GM04503 (cell line): ENCODE measurements around the gene CDKL5.
"Not testable (repeated sequence)": the region's sequence is repeated elsewhere in the genome, so short reads cannot be mapped to it uniquely, and the experiment has no call there.

Experiments
- DNase-seq: peaks from one replicate; pipeline ENCODE4 v3.0.0-alpha.2; 2012; ENCODE audit warnings: low read depth

Gene CDKL5

DNA sequence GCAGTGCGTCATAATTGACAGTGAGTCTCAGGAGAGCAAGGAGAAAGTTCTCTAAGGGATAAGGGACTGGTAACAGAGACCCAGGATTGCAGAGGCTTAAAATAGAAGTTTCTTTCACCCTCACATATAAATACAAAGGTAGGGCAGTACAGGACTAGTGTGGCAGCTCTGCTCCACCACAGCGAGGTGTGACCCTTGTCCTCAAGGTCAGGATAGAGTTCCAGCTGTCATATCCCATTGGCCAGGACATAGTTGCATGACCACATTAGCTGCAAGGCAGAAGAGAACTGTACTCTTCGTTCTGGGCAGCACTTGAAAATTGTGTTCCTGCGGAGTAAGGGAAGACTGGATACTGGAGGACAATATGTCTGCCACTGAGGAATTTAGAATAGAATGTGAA lies 152.0 kb downstream of the CDKL5 start:
- no peak for DNase-seq

DNA sequence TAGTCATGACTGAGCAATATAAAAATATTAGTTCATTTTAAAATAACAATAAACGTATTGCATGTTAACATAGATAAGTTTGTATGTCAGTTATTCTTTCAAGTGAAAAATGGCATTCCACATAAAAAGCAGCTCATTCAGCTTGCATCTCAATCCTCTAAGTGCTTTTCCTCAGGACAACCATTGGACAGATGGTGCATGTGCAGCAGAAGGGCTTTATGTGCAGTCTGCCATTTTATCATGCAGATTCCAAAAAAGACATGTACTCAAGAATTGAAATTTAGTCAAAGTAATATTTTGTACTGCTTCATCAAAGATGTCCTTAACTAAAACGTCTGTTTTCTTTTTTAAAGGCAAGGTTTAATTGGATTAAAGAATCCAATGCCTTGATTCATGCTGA lies 153.1 kb downstream of the CDKL5 start:
- DNase-seq: no peak

DNA sequence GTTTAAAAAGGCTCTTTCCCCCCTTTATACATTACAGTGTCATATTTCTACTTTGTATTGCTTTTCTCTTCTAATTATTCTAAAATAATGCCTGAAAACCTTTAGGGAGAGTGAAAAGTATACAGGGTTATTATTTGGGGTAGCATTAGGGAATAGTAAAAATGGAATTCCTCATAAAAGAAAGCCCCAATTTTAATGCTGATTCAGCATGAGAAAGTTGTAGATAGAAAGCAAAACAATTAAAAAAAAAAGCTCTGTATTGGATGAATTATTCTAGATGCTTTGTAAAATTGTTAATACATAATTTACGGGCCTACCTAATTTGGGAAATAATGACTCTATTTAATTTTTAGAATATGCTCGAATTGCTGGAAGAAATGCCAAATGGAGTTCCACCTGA lies 154.1 kb downstream of the CDKL5 start:
- DNase-seq: no peak

DNA sequence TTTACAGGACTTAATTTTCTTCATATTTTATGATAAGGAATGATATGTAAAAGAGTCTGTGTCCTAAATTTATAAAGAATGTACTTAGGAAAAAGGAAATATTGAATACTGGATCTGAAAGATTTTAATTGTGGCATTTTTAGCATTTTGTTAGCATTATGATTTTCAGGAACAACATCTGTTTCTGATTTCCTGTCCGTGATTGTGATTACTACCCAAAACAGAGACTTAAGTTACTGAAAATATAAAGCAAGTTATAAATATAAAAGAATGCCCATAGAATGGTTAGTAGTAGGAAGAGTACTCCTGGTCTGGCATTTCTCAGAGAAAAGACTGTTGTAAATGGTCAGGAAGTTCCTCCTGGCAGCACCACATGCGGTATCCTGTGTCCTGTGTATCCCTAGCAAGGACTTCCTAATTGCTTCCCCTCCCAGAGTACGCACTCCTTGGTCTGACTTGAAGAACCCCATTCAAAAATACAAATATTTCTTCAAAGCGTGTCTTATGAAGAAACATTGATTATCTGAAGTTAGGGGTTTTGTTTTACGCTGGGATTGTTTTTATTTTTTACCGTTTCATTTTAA lies 157.6 kb downstream of the CDKL5 start:
- DNase-seq: no peak

DNA sequence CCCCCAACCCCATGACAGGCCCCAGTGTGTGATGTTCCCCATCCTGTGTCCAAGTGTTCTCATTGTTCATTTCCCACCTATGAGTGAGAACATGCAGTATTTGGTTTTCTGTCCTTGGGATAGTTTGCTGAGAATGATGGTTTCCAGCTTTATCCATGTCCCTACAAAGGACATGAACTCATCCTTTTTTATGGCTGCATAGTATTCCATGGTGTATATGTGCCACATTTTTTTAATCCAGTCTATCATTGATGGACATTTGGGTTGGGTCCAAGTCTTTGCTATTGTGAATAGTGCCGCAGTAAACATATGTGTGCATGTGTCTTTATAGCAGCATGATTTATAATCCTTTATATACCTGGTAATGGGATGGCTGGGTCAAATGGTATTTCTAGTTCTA lies 163.9 kb downstream of the CDKL5 start:
- not testable (repeated sequence) for DNase-seq

DNA sequence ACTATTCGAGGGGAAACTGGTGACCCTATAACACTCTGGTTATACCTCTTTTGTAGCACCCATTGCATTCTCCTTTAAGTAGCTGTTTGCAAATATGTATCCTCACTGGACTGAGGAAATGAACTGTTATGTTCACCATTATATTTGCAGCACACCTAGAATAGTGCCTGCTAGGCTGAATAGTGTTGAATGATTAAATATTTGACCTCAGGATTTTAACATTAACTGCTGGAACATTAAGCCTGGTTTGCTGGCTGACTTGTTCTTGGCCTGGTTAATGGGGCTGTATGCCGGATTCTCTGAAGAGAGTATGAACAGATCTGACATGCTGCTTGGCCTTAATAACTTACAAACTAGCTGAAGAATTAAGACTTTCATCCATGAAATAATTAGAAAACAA lies 166.4 kb downstream of the CDKL5 start:
- no peak for DNase-seq

DNA sequence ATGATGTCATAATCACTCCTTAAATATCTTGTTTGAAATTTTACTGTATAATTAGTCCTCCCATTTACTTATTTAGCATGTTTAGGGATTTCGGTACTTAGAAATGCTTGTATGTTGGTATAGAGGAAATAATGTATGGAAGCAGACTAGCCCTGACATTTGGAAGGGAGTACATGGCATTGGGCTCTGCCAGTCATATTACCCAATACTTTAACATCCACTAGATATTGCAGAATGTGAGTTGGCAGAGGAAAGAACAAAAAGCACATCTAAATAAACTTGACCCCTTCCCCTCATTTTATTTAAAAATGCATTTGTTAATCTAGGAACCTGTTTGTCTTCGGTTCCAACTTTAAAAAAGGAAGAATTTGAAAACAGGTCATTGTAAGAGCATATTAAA lies 168.7 kb downstream of the CDKL5 start:
- DNase-seq: no peak

DNA sequence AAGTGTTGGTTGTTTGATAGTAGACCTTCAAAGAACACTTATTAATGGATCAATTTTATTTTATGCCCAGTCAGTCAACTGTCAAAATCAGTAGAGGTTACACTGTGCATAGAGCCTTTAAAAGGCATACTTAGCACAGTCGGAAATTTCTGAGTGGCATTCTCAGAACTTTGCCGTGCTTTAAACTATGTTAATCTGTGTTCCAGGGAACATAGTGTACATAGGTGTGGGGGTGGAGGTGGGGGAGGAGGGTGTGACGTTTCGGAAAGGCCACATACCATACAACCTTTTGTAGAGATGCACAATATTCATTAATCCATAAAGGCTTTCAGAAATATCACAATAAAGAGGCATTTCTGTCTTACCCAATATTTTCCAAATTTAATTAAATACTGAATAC lies 170.7 kb downstream of the CDKL5 start:
- DNase-seq: no peak

DNA sequence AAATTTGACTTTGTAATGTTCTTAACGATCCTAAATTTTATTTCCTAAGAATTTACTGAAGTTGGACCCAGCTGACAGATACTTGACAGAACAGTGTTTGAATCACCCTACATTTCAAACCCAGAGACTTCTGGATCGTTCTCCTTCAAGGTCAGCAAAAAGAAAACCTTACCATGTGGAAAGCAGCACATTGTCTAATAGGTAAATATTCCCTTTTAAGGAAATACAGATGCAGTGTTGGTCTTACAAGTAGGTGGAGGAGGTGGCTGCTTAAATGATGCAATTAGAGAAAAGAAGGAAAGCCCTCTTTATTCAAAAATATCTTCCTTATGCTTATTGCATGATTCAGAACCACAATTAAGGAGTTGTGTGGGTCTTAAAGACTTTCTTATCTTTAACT lies 173.0 kb downstream of the CDKL5 start:
- DNase-seq: no peak

DNA sequence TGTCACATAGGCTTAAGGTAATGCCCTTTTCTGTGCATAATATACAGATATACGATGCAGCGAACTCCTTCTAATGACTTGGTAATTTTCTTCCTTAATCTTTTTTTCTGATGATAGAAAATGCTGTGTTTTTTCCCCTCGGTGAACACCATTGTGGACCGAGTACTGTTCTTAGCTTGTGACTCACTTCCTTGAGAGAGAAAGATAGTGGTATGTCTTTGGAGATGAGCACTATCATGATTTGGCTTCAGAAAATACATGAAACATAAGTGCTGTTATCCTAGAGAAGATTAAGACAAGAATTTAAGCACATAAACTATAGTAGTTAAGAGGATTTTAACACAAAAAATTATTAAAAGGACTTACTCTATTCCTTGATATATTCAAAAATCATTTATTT lies 182.6 kb downstream of the CDKL5 start:
- DNase-seq: no peak

DNA sequence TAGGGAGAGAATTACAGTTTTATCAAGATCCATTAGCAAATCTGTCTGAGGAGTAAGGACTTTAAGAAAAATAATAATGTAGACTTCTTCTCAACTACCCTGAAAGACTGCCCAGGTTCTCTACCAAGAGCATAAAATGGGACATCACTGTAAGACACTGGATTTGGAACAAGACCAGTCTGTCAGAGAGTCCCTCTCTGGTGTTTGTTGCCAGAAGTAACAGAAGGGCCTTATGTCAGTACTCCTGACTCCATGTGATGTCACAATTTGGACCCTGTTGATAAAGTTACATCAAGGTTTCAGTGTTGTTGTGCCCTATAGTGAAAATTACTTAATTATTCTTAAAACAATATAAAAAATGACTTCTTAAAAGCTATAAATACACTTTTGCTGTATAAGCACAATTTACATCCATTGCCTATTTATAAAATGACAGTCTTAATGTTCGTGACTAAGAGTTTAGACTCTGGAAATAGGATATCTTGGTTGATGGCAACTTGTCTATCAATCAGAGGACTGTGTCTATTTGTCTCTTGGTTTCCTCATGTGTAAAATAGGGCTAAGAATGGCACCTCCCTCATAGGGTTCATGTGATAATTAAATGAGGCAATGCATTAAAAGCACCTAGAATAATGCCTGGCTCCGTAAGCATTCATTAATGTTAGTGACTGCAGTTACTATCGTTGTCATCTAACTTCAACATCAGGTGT lies 188.7 kb downstream of the CDKL5 start:
- no peak for DNase-seq

DNA sequence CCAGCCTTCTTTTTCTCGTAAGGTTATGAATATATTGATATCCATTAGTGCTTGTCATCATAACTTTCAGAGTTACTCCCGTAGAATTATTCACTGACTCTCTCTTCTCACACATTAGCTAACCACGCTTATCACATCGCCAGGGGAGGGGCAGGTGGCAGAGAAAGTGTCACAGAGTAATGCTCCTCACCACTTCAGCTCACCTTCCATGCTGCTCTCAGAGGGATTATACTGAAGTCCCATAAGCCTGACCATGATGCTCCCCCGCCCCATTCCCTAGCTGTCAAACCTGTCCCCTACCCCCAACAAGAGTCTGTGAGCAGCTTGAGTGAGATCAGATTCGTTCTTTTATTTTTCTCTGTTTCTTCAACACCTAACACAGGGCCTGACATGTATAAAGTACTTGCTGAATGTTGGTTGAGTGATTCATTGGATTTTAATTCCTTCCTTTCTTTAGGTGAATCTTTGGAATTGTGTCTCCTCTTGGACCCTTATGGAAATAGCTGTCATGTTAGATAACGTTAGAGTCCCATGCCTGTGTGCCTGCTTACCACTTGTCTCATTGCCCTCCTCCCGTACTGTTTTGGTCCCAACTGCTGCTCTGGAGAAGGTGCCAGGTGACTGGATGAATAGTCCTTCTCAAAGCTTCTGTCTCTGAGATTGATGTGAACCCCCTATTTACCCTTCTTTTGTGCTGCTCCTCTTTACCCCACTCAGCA lies 191.4 kb downstream of the CDKL5 start:
- DNase-seq: no peak

DNA sequence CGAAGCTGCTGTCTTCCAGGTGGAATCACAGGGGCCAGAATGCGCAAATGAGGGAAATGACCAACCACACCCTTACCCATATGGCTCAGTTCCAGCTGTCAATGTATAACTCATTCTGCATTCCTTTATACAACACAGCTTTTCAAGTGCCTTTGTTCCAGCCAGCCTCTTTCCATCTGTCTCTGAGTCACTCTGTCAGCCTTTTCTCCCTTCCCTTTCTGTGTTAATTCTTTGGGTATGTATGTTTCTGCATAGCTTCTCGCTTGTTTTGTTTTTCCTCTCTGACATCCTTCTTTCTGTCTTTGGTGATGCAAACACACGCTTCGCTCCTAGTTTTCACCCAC lies 192.0 kb downstream of the CDKL5 start:
- DNase-seq: no peak

DNA sequence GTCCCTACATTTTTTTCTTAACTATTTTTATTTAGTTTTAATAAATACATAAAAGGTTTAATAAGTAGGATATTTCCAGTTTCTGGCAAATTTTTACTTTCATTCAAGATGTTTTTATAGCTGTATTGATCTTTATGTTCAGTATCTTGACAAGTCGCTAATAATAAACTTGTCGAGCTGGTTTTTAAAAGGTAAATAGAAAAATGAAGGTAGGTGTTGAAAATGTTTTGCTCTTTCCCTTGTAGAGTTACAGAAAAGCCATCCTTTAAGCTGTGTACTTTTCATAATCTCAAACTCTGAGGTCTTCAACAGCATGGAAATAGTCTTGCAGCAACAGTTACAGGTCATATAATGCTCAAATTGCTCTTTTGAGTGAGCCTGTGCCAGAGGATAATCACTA lies 193.9 kb downstream of the CDKL5 start:
- DNase-seq: no peak

DNA sequence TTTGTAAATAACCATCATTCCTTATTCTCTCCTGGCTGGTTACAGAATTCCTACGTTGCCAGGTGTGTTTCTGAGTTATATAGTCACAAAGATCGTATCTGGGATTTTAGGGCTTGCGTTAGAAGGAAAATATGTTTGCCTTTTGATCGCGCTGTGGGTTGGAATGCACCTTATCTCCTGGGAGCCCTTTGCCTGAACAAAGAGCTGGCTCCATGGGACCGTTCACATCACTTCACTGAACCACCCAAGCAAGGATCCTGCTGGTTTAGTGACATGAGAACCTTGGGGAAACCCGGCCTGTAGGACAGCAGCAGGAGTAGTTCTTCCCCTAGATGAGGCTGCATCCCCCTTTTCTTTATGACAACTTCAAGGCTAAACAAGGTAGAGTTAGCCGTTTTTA lies 194.9 kb downstream of the CDKL5 start:
- DNase-seq: no peak

DNA sequence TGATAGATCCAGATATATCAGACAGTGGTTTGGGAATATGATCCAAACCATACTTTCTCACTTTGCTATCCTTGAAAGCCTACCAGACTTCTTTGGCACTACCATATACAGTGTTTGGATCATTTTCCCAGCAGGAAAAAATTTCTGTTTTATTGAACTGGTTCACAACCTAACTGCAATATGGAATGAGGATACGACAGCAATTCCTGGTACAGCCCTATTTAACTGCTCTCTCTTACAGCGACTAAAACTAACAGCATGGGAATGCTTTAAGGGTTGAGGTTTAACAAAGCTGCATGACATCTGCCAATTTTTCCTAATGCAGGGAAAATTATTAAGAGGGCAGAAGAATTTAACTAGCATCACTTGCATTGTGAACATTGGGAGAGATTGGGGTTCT lies 199.2 kb downstream of the CDKL5 start:
- no peak for DNase-seq

DNA sequence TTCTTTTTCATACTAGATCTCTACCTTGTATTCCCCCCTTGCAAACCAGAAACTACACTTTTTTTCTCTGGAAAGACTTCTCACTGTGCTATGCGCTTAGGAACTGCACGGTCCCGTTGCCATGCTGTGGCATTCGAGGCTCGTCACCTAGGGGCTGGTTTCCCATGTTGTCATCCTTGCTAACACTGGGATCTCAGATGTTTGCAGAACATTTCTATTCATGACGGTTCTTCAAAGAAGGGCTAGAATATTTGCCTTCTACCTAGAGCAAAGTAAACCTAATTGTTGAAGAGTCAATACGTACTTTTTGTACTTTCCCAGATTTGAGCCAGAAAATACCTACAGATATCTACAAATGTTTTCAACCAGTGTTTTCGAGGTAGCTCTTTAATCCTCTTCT lies 205.5 kb downstream of the CDKL5 start:
- DNase-seq: no peak

DNA sequence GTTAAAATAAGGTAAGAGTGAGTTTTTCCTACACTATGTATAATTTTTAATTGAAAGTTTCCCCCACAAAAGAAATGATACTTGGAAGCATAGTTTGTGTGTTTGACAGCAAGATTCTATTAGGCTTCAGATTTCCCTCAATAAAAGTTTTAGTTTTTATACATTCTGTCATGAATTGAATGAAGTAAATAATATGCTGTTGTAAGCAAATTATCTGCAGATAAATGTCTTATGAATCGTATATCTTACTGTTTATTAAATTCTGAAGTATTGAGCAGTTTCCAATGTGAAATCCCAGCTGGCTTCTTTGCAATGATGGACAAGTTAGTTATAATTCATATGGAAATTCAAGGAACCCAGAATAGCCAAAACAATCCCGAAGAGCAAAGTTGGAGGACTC lies 213.0 kb downstream of the CDKL5 start:
- no peak for DNase-seq

DNA sequence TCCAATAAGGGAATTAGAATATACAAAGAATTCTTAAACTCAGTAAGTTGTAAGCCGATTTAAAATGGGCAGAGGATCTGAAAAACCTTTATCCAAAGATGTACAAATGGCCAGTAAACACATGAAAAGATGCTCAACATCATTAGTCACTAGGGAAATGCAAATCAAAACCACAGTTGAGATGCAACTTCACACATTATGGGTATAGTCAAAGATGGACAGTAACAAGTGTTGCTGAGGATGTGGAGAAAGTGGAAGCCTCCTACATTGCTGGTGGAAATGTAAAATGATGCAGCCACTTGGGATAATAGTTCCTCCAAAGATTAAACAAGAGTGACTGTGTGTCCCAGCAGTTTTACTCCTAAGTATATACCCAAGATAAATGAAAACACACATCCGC lies 213.9 kb downstream of the CDKL5 start:
- DNase-seq: no peak

DNA sequence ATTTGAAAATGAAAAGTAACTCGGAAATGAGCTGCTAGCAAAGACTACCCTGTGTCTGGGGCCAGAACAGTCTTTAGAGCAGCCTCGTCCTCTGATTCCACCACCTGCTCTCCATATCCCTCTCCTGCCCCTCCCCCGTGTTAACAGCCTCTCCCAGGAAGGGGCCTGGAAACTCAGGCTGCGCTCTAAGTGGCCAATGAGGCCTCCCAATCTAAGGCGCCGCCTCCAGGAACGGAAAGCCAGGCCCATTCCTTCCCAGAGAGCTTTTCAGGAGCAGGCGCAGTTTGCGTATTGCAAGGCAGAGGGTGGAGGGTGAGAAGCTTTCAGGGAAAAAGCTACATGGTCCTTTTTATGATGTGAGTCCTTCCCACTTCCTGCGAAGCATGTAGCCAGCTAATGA lies 215.3 kb downstream of the CDKL5 start:
- no peak for DNase-seq

DNA sequence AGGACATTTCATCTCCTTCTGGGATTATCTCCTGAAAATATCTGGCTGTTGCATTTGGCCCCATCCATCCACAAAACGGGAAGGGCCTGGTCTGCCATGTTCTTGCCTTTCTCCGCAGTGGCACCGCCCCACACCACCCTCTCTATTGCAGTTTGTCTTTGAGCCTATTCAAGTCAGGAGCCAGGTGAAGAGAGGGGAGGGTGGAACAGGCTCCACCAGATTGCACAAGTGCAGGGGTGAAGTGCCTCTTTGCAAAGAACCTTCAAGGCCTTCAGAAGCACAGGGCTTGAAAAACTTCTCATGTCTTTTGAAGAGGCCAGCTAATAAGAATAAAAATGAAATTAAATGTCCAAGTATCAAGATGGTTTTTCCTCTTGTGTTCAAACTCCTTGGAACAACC lies 217.8 kb downstream of the CDKL5 start:
- no peak for DNase-seq

DNA sequence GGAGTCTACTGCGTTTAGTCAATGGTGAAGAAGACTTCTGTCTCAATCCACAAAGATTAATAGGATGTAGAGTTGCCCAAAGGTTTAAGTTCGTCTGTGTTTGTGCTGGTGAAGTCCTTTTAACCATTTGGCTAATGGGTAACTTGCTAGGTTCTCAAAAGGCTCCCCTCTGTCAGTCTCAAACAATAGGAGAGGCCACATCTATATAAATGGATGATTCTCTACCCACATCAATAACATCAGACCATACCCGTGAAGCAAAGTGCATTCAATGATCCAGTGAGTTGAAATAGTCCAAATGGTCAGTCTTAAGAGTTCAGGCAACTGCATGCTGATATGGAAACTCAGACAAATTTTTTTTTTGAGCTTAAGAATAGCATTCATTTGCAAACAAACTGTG lies 218.4 kb downstream of the CDKL5 start:
- no peak for DNase-seq

DNA sequence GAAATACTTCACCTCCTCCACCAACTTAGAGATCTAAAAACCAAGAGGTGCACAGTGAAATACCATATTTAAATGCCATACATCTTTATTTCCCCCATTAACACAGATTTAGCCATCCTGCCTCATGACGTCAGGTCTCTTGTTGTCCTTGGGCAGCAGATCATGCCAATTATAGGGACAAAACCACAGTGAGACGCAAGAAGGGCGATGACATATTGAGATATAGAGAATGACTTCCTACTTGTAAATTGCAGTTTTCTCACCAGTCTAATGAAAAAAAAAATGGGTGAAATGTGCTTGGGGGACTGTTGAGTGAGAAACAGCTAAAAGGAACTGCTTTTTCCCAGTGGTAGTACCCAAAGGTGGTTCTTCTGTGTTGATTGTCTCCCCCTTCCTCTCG lies 222.2 kb downstream of the CDKL5 start:
- no peak for DNase-seq

DNA sequence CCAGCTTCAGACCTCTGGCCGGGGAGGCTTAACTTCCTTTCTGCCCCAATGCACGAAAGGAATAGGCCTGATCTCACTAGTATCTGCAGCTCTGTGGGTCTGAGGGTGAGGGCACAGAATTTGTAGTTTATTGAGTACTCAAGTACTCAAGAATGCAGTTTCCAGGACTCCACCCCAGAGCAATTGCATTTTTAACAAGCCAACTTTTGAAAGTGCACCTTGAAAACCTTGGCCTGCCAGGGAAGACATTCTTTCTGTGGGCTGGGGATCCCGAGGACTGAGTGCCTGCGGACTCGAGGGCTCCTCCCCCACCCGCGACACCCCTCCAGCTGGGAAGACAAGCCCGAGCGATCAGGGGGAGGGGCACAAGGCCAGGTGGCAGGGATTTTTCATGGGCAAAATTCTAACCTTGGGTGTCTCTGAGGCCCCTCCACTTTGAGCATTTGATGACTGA lies 224.1 kb downstream of the CDKL5 start:
- DNase-seq: no peak
